Heart right ventricle (tissue), 16 donors: ENCODE results near the gene GAL3ST2. TPM values are rescaled to one million over a fixed set of nuclear protein-coding genes. Genes with fewer than 3 reads are reported as not detected.
A peak's percentile ranks its signal among the peaks of the same experiment; 100 is the strongest.

ENCODE experiments used
- ATAC-seq, 8 donors: fragments of 200-7000 bp; cut with Tn5 transposase; one replicate each; pipeline ENCODE4 v1.9.1; 2020; ENCODE audit warnings: mild to moderate bottlenecking in 8 of 8, moderate library complexity in 8 of 8, moderate number of reproducible peaks in 1 of 8
- DNase-seq, 2 donors: peaks; one replicate each; pipeline ENCODE4 v3.0.0-alpha.2; 2020
- H3K27ac ChIP-seq, 10 donors: fragments of 200-600 bp; sonication (generic) in 2 of 10; one replicate each; pipeline versions ENCODE4 v1.5.0 to v1.8.0; 2020 to 2022; ENCODE audit warnings: mild to moderate bottlenecking in 3 of 10
- H3K27me3 ChIP-seq, 7 donors: fragments of 200-600 bp; one replicate each; pipeline ENCODE4 v1.8.0; 2021 to 2022; ENCODE audit warnings: mild to moderate bottlenecking in 2 of 7
- H3K36me3 ChIP-seq, 9 donors: fragments of 200-600 bp; sonication (generic) in 1 of 9; one replicate each; pipeline versions ENCODE4 v1.5.0 to v1.8.0; 2020 to 2022; ENCODE audit warnings: mild to moderate bottlenecking in 2 of 9
- H3K4me1 ChIP-seq, 9 donors: fragments of 200-600 bp; sonication (generic) in 1 of 9; one replicate each; pipeline versions ENCODE4 v1.5.0 to v1.8.0; 2020 to 2022; ENCODE audit warnings: mild to moderate bottlenecking in 4 of 9
- H3K4me3 ChIP-seq, 10 donors: fragments of 200-600 bp; sonication (generic) in 2 of 10; one replicate each; pipeline versions ENCODE4 v1.5.0 to v1.8.0; 2020 to 2022; ENCODE audit warnings: mild to moderate bottlenecking in 7 of 10, moderate library complexity in 2 of 10
- H3K9me3 ChIP-seq, 11 donors: fragments of 200-600 bp in 10 of 11; sonication (generic) in 2 of 11; one replicate each; pipeline versions ENCODE4 v1.5.0 to v1.8.0; 2013 to 2022; ENCODE audit warnings: mild to moderate bottlenecking in 2 of 11, control low read depth in 1 of 11, moderate library complexity in 1 of 11
- WGBS, 2 donors: extraction: QIAGEN DNeasy Blood & Tissue Kit; methylation state at CpG; one replicate each; pipeline ENCODE4 v1.1.7; 2013; ENCODE audit warnings: inconsistent platforms in 1 of 2; 5-methylcytosine and 5-hydroxymethylcytosine counted together
- intact Hi-C, 10 donors: fragments of 100-400 bp; cut with DNase I; formaldehyde crosslinking; loops; one replicate each; pipeline versions ENCODE4 v1.11.1 to v1.14.2; 2022
- polyA plus RNA-seq, 2 donors: library from polyadenylated mRNA; stranded (reverse); fragments of 200-250 nt; gene quantifications; one replicate each; pipeline ENCODE4 v1.2.3, GENCODE V29; 2013
- total RNA-seq, 10 donors: library from RNA; stranded (reverse); fragmentation: NEBNext Ultra II Directional in 3 of 10; extraction: Animal tissue kit (Norgen Biotek cat#: 25700) in 3 of 10; gene quantifications; one replicate each; pipeline versions ENCODE4 v1.2.1 to v1.2.4, GENCODE V29; 2021 to 2023
- TF ChIP-seq, protein P1 (sequence below), 9 donors: fragments of 200-600 bp; sonication (generic) in 2 of 9; IDR thresholded peaks; one replicate each; pipeline versions ENCODE4 v1.5.0 to v1.8.0; 2021 to 2022; ENCODE audit warnings: antibody characterized with exemption in 9 of 9, mild to moderate bottlenecking in 5 of 9, moderate library complexity in 1 of 9
- donor health status: Arrhythmogenic right ventricular cardiomyopathy.
- donor health status: ischemic (EF 13 %, LVEDD 7.1; RV severe dilation, severe dysfunction).
- donor health status: healthy with polysubstance abuse.
- donor health status: DM: no; HTN: yes; CAD: no.
- donor health status: DM: no; HTN: no; CAD: no.
- donor health status: ischemic (EF 25% LVEDD 6.9; RV normal size, moderate dysfunction).
- donor health status: ischemic (EF 25% LVEDD 5.7; RV mildly dilated, moderate dysfunction).
- donor health status: healthy.
- donor health status: DM: yes; HTN: yes; CAD: no.
- donor health status: Ischemic cardiomyopathy.
- donor health status: ischemic (EF 35%, LVEDD 5.7; RV mildly dilated, moderate dysfunction).
- donor health status: nonischemic (EF 11% LVEDD 7.7; RV severe dilation, severe dysfunction).
- donor health status: DM: yes; HTN: yes; CAD: no.
- donor health status: PGD.
- donor health status: ischemic (EF 29% LVEDD 5.4; RV normal size, mild dysfunction).
- donor health status: nonischemic (EF 23%, LVEDD 6.1; RV moderate dilation, normal function).

Gene GAL3ST2
- total and polyA plus RNA-seq, 12 donors, result 0.19 to 0.28 (median 0.23) TPM; not detected in 9

DNA sequence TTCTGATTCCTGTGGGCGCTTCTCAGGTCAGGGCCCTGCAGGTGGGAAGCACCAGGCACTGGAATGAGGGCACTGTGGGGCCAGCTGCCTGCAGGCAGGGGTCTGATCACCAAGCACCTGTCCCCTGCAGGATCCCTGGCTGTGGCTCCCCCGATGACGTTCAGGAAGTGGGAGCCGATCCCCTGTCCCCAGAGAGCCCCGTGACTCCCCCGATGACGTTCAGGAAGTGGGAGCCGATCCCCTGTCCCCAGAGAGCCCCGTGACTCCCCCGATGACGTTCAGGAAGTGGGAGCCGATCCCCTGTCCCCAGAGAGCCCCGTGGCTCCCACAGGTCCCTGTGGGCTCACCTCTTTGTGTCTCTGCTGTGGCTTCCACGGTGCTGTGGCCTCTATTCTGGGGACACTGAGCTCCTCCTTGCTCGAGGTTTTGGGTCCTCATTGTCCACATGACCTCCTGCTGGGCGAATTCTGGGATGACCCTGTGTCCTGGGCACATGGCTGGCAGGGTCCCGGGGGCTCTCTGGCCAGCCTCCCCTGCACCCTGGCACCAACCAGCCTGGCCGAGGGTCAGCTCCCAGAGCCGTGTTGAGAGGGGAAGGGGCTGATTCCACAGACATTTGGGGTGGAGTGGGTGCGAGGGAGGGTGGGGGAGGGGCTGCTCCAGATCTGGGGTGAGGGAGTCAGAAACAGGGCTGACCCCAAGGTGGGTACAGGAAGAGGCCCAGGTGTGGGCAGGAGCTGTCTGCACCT is 37.2 kb downstream of the GAL3ST2 start:
- Histone ChIP-seq H3K9me3 (no peaks in the 10 kb centered on the region), H3K4me3 (no peak overlapping the region), H3K27me3 (peaks cover 0 to 4% (median 0%) of the 10 kb centered on the region in 7 donors), H3K36me3 (no peaks in the 10 kb centered on the region), H3K4me1 (peaks cover 3 to 39% (median 18%) of the 10 kb centered on the region in 9 donors), H3K27ac (peak overlapping the region in 5 of 10 donors; percentile 29 to 58 (median 37))
- ATAC-seq (peak in 5 of 8 donors; percentile 9 to 82 (median 60)), DNase-seq (peak; percentile 29 to 36)
- TF ChIP-seq, protein P1, sequence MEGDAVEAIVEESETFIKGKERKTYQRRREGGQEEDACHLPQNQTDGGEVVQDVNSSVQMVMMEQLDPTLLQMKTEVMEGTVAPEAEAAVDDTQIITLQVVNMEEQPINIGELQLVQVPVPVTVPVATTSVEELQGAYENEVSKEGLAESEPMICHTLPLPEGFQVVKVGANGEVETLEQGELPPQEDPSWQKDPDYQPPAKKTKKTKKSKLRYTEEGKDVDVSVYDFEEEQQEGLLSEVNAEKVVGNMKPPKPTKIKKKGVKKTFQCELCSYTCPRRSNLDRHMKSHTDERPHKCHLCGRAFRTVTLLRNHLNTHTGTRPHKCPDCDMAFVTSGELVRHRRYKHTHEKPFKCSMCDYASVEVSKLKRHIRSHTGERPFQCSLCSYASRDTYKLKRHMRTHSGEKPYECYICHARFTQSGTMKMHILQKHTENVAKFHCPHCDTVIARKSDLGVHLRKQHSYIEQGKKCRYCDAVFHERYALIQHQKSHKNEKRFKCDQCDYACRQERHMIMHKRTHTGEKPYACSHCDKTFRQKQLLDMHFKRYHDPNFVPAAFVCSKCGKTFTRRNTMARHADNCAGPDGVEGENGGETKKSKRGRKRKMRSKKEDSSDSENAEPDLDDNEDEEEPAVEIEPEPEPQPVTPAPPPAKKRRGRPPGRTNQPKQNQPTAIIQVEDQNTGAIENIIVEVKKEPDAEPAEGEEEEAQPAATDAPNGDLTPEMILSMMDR (IDR thresholded peaks at IDR 0.05), result no peak
- intact Hi-C loops, result no loop called here
- 47 to 70% methylated on average over 19 to 20 of the region's 20 CpGs for WGBS, 2 donors

DNA sequence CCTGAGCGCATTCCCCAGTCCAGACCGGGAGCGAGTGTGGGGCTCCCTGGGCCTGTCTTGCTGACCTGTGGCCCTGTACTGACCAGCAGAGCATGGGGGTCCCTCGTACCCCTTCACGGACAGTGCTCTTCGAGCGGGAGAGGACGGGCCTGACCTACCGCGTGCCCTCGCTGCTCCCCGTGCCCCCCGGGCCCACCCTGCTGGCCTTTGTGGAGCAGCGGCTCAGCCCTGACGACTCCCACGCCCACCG is 37.7 kb downstream of the GAL3ST2 start:
- TF ChIP-seq, protein P1 (IDR thresholded peaks at IDR 0.05), result no peak
- Histone ChIP-seq H3K36me3 (no peaks in the 10 kb centered on the region), H3K9me3 (no peaks in the 10 kb centered on the region), H3K4me3 (no peak overlapping the region), H3K4me1 (peaks cover 3 to 39% (median 18%) of the 10 kb centered on the region in 9 donors), H3K27ac (peak overlapping the region in 4 of 10 donors; percentile 30 to 58 (median 42)), H3K27me3 (peaks cover 0 to 4% (median 0%) of the 10 kb centered on the region in 7 donors)
- DNase-seq (peak in 1 of 2 donors; percentile 14), ATAC-seq (no peak)
- intact Hi-C loops, result no loop called here
- 85 to 87% methylated on average over 17 of the region's 17 CpGs for whole genome bisulfite sequencing, 2 donors

DNA sequence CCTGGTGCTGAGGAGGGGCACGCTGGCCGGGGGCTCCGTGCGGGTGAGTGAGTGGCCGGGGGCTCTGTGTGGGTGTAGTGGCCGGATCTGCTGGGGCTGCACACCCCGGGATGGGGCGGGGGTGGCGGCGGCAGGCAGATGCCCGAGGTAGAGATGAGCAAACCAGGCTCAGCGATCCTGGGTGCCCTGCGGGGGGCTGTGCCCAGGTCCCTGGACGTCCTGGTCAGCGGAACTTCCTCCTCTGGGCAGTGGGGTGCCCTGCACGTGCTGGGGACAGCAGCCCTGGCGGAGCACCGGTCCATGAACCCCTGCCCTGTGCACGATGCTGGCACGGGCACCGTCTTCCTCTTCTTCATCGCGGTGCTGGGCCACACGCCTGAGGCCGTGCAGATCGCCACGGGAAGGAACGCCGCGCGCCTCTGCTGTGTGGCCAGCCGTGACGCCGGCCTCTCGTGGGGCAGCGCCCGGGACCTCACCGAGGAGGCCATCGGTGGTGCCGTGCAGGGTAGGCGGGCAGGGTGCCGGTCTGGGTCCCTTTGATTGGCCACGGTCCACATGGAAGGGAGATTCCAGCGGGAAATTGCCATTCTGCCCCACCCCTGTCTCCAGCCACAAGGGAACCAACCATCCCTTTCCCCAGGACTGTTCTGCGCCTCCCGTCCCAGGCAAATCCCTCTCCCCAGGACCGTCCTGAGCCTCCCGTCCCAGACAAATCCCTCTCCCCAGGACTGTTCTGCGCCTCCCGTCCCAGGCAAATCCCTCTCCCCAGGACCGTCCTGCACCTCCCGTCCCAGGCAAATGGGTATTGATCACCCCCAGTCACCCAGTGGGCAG is 38.2 kb downstream of the GAL3ST2 start:
- intact Hi-C loops, result no loop called here
- Histone ChIP-seq H3K4me1 (peaks cover 3 to 39% (median 17%) of the 10 kb centered on the region in 9 donors), H3K9me3 (no peaks in the 10 kb centered on the region), H3K27me3 (peaks cover 0 to 4% (median 0%) of the 10 kb centered on the region in 7 donors), H3K36me3 (no peaks in the 10 kb centered on the region), H3K4me3 (no peak overlapping the region), H3K27ac (peak overlapping the region in 1 of 10 donors; percentile 30)
- ATAC-seq (peak in 1 of 8 donors; percentile 1), DNase-seq (peak in 1 of 2 donors; percentile 18)
- TF ChIP-seq, protein P1 (IDR thresholded peaks at IDR 0.05), result no peak
- WGBS, 2 donors, result 77 to 82% methylated on average over 51 to 52 of the region's 52 CpGs
